NCI-H2029 (cell line): ENCODE results near the gene KIF5A.

ENCODE experiments used
- DNase-seq: peaks from one replicate; lab custom pipeline; 2025; lab: John Stamatoyannopoulos, UW

The KIF5A gene

GRCh38 chr12:57620245-57620935 lies 70.5 kb downstream of the KIF5A start:
- no peak for DNase-seq

- DNase-seq, result no peak
Measured at GRCh38 chr12:57620936-57621496, 71.2 kb downstream of the KIF5A start.

GRCh38 chr12:57621497-57622292 lies 71.9 kb downstream of the KIF5A start:
- no peak for DNase-seq

GRCh38 chr12:57622293-57623245 lies 72.7 kb downstream of the KIF5A start:
- DNase-seq, result no peak

- no peak for DNase-seq
Measured at GRCh38 chr12:57623385-57623784, 73.5 kb downstream of the KIF5A start.

GRCh38 chr12:57623811-57624390 lies 74.1 kb downstream of the KIF5A start:
- DNase-seq, result no peak

- no peak for DNase-seq
Measured at GRCh38 chr12:57624441-57625220, 74.8 kb downstream of the KIF5A start.

GRCh38 chr12:57625261-57626032 lies 75.6 kb downstream of the KIF5A start:
- DNase-seq, result no peak

- no peak for DNase-seq
Measured at GRCh38 chr12:57626111-57626920, 76.5 kb downstream of the KIF5A start.

GRCh38 chr12:57626921-57627445 lies 77.1 kb downstream of the KIF5A start:
- DNase-seq, result no peak

- no peak for DNase-seq
Measured at GRCh38 chr12:57627501-57628279, 77.8 kb downstream of the KIF5A start.

GRCh38 chr12:57628280-57629191 lies 78.7 kb downstream of the KIF5A start:
- no peak for DNase-seq

- no peak for DNase-seq
Measured at GRCh38 chr12:57629897-57630471, 80.1 kb downstream of the KIF5A start.

GRCh38 chr12:57630891-57631433 lies 81.1 kb downstream of the KIF5A start:
- DNase-seq, result no peak

- no peak for DNase-seq
Measured at GRCh38 chr12:57631566-57632072, 81.8 kb downstream of the KIF5A start.
